OCI-LY1 (cell line): ENCODE results near the gene LCN12.

Experiments
- H2AFZ ChIP-seq: fragments of 200-600 bp; sonication (generic), shearing (Covaris generic); 2 replicates; pipeline ENCODE4 v1.6.0; 2014; ENCODE audit warnings: antibody characterized with exemption, mild to moderate bottlenecking, low read length
- H3F3A ChIP-seq: fragments of 200-600 bp; sonication (generic), shearing (Covaris generic); 2 replicates; pipeline ENCODE4 v1.6.0; 2014; ENCODE audit warnings: mild to moderate bottlenecking, antibody characterized with exemption, low read length, moderate library complexity; ENCODE audit not compliant: insufficient read depth
- H3K27ac ChIP-seq: fragments of 200-600 bp; sonication (generic); 2 replicates; pipeline ENCODE4 v1.5.1; 2014; ENCODE audit warnings: low read length, mixed run types, mild to moderate bottlenecking, low read depth; ENCODE audit not compliant: poor library complexity, severe bottlenecking
- H3K27me3 ChIP-seq: fragments of 200-600 bp; sonication (generic); 2 replicates; pipeline ENCODE4 v1.6.0; 2014; ENCODE audit warnings: antibody characterized with exemption, mild to moderate bottlenecking, low read length, moderate library complexity; ENCODE audit not compliant: insufficient read depth
- H3K36me3 ChIP-seq: fragments of 200-600 bp; sonication (generic); 2 replicates; pipeline ENCODE4 v1.6.1; 2014; ENCODE audit warnings: mild to moderate bottlenecking, antibody characterized with exemption, low read length, moderate library complexity, mixed read lengths; ENCODE audit not compliant: insufficient read depth
- H3K4me1 ChIP-seq: fragments of 200-600 bp; sonication (generic); 2 replicates; pipeline ENCODE4 v1.5.1; 2014; ENCODE audit warnings: mild to moderate bottlenecking, low read length, moderate library complexity; ENCODE audit not compliant: insufficient read depth, severe bottlenecking
- H3K4me2 ChIP-seq: fragments of 200-600 bp; sonication (generic), shearing (Covaris generic); 2 replicates; pipeline ENCODE4 v1.6.1; 2014; ENCODE audit warnings: low read length
- H3K4me3 ChIP-seq: fragments of 200-600 bp; sonication (generic); 2 replicates; pipeline ENCODE4 v1.5.1; 2014; ENCODE audit warnings: low read length, low read depth, mild to moderate bottlenecking, mixed read lengths; ENCODE audit not compliant: poor library complexity, severe bottlenecking
- H3K79me2 ChIP-seq: fragments of 200-600 bp; shearing (Covaris generic); 2 replicates; pipeline ENCODE4 v1.6.1; 2016; ENCODE audit warnings: mixed run types, low read length, mixed read lengths; ENCODE audit not compliant: insufficient read depth
- H3K9ac ChIP-seq: fragments of 200-600 bp; sonication (generic), shearing (Covaris generic); 2 replicates; pipeline ENCODE4 v1.6.1; 2014; ENCODE audit warnings: mild to moderate bottlenecking, low read length, mixed read lengths
- H3K9me2 ChIP-seq: fragments of 200-600 bp; sonication (generic), shearing (Covaris generic); 2 replicates; pipeline ENCODE4 v1.6.1; 2014; ENCODE audit warnings: low read depth, mild to moderate bottlenecking, low read length, mixed read lengths
- H3K9me3 ChIP-seq: fragments of 200-600 bp; shearing (Covaris generic); 2 replicates; pipeline ENCODE4 v1.6.1; 2014; ENCODE audit warnings: low read length, mixed read lengths
- H4K20me1 ChIP-seq: fragments of 200-600 bp; sonication (generic), shearing (Covaris generic); 2 replicates; pipeline ENCODE4 v1.6.0; 2016; ENCODE audit warnings: mild to moderate bottlenecking, low read length; ENCODE audit not compliant: insufficient read depth
- CTCF ChIP-seq: fragments of 200-600 bp; sonication (generic), shearing (Covaris generic); IDR thresholded peaks from 2 replicates; pipeline ENCODE4 v1.5.1; 2017; ENCODE audit warnings: mild to moderate bottlenecking, antibody characterized with exemption, low read length, moderate library complexity, mixed read lengths
- EZH2 ChIP-seq: fragments of 200-600 bp; sonication (generic), shearing (Covaris generic); IDR thresholded peaks from 2 replicates; pipeline ENCODE4 v1.8.0; 2017; ENCODE audit warnings: borderline replicate concordance, mixed run types, mild to moderate bottlenecking, antibody characterized with exemption, low read length, moderate library complexity, mixed read lengths

Gene LCN12

GRCh38 chr9:136992819-136993369 is 40.8 kb downstream of the LCN12 start:
- H3K27me3 ChIP-seq = peaks cover 10% of the 10 kb centered on the region; the same call in 1 of the 2 replicates
- H2AFZ ChIP-seq = no peak overlapping the region
- no peaks in the 10 kb centered on the region; the same call in 1 of the 2 replicates for H3K36me3 ChIP-seq
- H3K9me3 ChIP-seq = no peaks in the 10 kb centered on the region
- peak overlapping the region; percentile 73 for H3K9ac ChIP-seq
- peak overlapping the region; percentile 16 for H3K27ac ChIP-seq
- H3K4me2 ChIP-seq = peak overlapping the region; percentile 94
- no peaks in the 10 kb centered on the region for H3K9me2 ChIP-seq
- peak overlapping the region; percentile 85 for H3K4me3 ChIP-seq
- H3K4me1 ChIP-seq = peaks cover 20% of the 10 kb centered on the region
- H3F3A ChIP-seq = no peaks in the 10 kb centered on the region
- no peaks in the 10 kb centered on the region for H4K20me1 ChIP-seq
- no peaks in the 10 kb centered on the region for H3K79me2 ChIP-seq
- TF ChIP-seq EZH2 (no peak), CTCF (no peak)

GRCh38 chr9:136994180-136994887 is 42.3 kb downstream of the LCN12 start:
- Histone ChIP-seq H4K20me1 (no peaks in the 10 kb centered on the region), H3K4me2 (no peak overlapping the region), H3K9me2 (no peaks in the 10 kb centered on the region), H2AFZ (no peak overlapping the region), H3K9me3 (no peaks in the 10 kb centered on the region), H3K9ac (no peak overlapping the region), H3K4me1 (peaks cover 20% of the 10 kb centered on the region), H3K36me3 (no peaks in the 10 kb centered on the region; the same call in 1 of the 2 replicates), H3K79me2 (no peaks in the 10 kb centered on the region), H3K27ac (no peak overlapping the region), H3F3A (no peaks in the 10 kb centered on the region), H3K4me3 (no peak overlapping the region), H3K27me3 (no peaks in the 10 kb centered on the region)
- no peak for TF ChIP-seq EZH2
- no peak for TF ChIP-seq CTCF

- Histone ChIP-seq H2AFZ (no peak overlapping the region), H3K4me2 (no peak overlapping the region), H3K27ac (no peak overlapping the region), H3K9me2 (no peaks in the 10 kb centered on the region), H3K79me2 (no peaks in the 10 kb centered on the region), H3F3A (no peaks in the 10 kb centered on the region), H3K4me1 (peaks cover 20% of the 10 kb centered on the region), H3K4me3 (no peak overlapping the region), H3K36me3 (no peaks in the 10 kb centered on the region; the same call in 1 of the 2 replicates), H3K9ac (no peak overlapping the region), H3K9me3 (no peaks in the 10 kb centered on the region), H3K27me3 (no peaks in the 10 kb centered on the region), H4K20me1 (no peaks in the 10 kb centered on the region)
- TF ChIP-seq EZH2 (no peak), CTCF (no peak)
These were observed 42.8 kb downstream of the LCN12 start for GRCh38 chr9:136994888-136995230.
